Measurements from ENCODE around the gene KRTAP1-5. TPM values are rescaled to one million over a fixed set of nuclear protein-coding genes. Genes with fewer than 3 reads are reported as not detected.

Gene KRTAP1-5
- total and polyA plus RNA-seq, 2 experiments from 2014 or later, result 64.1 to 127 TPM

GRCh38 chr17:41029633-41030245 lies 2.7 kb upstream of the KRTAP1-5 start, which contains the start of gene KRTAP1-4:
Gene KRTAP1-4, minus strand, starts transcription at chr17:41030195. Its CDS starts 117 bp downstream, at chr17:41030078.
- Histone ChIP-seq H3K9me2 (ENCODE audit: insufficient read depth) (no peaks in the 10 kb centered on the region), H3K4me2 (ENCODE audit: unreplicated experiment) (no peak within 1 kb of the TSS), H3K27me3 (replicated peaks; ENCODE audit: insufficient read depth) (no peaks in the 10 kb centered on the region), H3K9me3 (ENCODE audit: low read depth) (no peaks in the 10 kb centered on the region), H3K4me3 (no peak within 1 kb of the TSS), H3K36me3 (ENCODE audit: low read depth) (no peaks in the 10 kb centered on the region), H2AFZ (no peak within 1 kb of the TSS), H4K20me1 (ENCODE audit: insufficient read depth) (no peaks in the 10 kb centered on the region), H3K27ac (no peak within 1 kb of the TSS), H3F3A (ENCODE audit: insufficient read depth) (peaks cover 24% of the 10 kb centered on the region), H3K4me1 (ENCODE audit: insufficient read depth) (peaks cover 23% of the 10 kb centered on the region), H3K9ac (no peak within 1 kb of the TSS), H3K79me2 (ENCODE audit: insufficient read depth) (no peaks in the 10 kb centered on the region)
- in situ Hi-C loops (cut with MboI), result no loop called here
- no peak for TF ChIP-seq EZH2phosphoT487 (IDR thresholded peaks at IDR 0.05; ENCODE audit: insufficient read depth, low read depth)
- no peak for TF ChIP-seq EZH2 (IDR thresholded peaks at IDR 0.05; ENCODE audit: insufficient read depth, poor library complexity, severe bottlenecking)
- no peak for DNase-seq
- 82% methylated on average over 12 of the region's 12 CpGs for WGBS, 2 experiments (ENCODE audit: low coverage in 1 of 2, low lambda C conversion rate in 2 of 2, missing lambda C conversion rate in 2 of 2)

- Histone ChIP-seq H3F3A (ENCODE audit: insufficient read depth) (peaks cover 24% of the 10 kb centered on the region), H3K27ac (no peak overlapping the region), H3K4me3 (no peak overlapping the region), H3K79me2 (ENCODE audit: insufficient read depth) (no peaks in the 10 kb centered on the region), H3K9ac (no peak overlapping the region), H2AFZ (no peak overlapping the region), H3K4me2 (ENCODE audit: unreplicated experiment) (no peak overlapping the region), H4K20me1 (ENCODE audit: insufficient read depth) (no peaks in the 10 kb centered on the region), H3K36me3 (ENCODE audit: low read depth) (no peaks in the 10 kb centered on the region), H3K27me3 (replicated peaks; ENCODE audit: insufficient read depth) (no peaks in the 10 kb centered on the region), H3K4me1 (ENCODE audit: insufficient read depth) (peaks cover 23% of the 10 kb centered on the region), H3K9me3 (ENCODE audit: low read depth) (no peaks in the 10 kb centered on the region), H3K9me2 (ENCODE audit: insufficient read depth) (no peaks in the 10 kb centered on the region)
- no peak for DNase-seq
- in situ Hi-C loops (cut with MboI), result no loop called here
- 69 to 85% methylated on average over 3 of the region's 3 CpGs for WGBS, 2 experiments (ENCODE audit: low coverage in 1 of 2, low lambda C conversion rate in 2 of 2, missing lambda C conversion rate in 2 of 2)
- TF ChIP-seq EZH2 (IDR thresholded peaks at IDR 0.05; ENCODE audit: insufficient read depth, poor library complexity, severe bottlenecking) (no peak), EZH2phosphoT487 (IDR thresholded peaks at IDR 0.05; ENCODE audit: insufficient read depth, low read depth) (no peak)
Measured at GRCh38 chr17:41024697-41025096, 2.3 kb downstream of the KRTAP1-5 start.

GRCh38 chr17:41020336-41020735 lies 6.7 kb downstream of the KRTAP1-5 start:
- no peaks in the 10 kb centered on the region for H4K20me1 ChIP-seq (ENCODE audit: insufficient read depth)
- H3K9me3 ChIP-seq (ENCODE audit: low read depth), result no peaks in the 10 kb centered on the region
- TF ChIP-seq EZH2phosphoT487 (IDR thresholded peaks at IDR 0.05; ENCODE audit: insufficient read depth, low read depth), result no peak
- no peak for TF ChIP-seq EZH2 (IDR thresholded peaks at IDR 0.05; ENCODE audit: insufficient read depth, poor library complexity, severe bottlenecking)
- no peak overlapping the region for H2AFZ ChIP-seq
- H3K4me1 ChIP-seq (ENCODE audit: insufficient read depth), result no peaks in the 10 kb centered on the region
- no peaks in the 10 kb centered on the region for H3K9me2 ChIP-seq (ENCODE audit: insufficient read depth)
- H3K79me2 ChIP-seq (ENCODE audit: insufficient read depth), result no peaks in the 10 kb centered on the region
- no peak overlapping the region for H3K27ac ChIP-seq
- H3K4me3 ChIP-seq, result no peak overlapping the region
- no peak for DNase-seq
- peaks cover 5% of the 10 kb centered on the region for H3F3A ChIP-seq (ENCODE audit: insufficient read depth)
- H3K27me3 ChIP-seq (replicated peaks; ENCODE audit: insufficient read depth), result no peaks in the 10 kb centered on the region
- no peaks in the 10 kb centered on the region for H3K36me3 ChIP-seq (ENCODE audit: low read depth)
- H3K4me2 ChIP-seq (ENCODE audit: unreplicated experiment), result no peak overlapping the region
- in situ Hi-C loops (cut with MboI), result no loop called here
- no peak overlapping the region for H3K9ac ChIP-seq

- no peak for TF ChIP-seq EZH2phosphoT487 (IDR thresholded peaks at IDR 0.05; ENCODE audit: insufficient read depth, low read depth)
- no peak for TF ChIP-seq EZH2 (IDR thresholded peaks at IDR 0.05; ENCODE audit: insufficient read depth, poor library complexity, severe bottlenecking)
- in situ Hi-C loops (cut with MboI), result no loop called here
Measured at GRCh38 chr17:41019415-41019814, 7.6 kb downstream of the KRTAP1-5 start.

More at GRCh38 chr17:41019415-41019814, 7.6 kb downstream of the KRTAP1-5 start:
- H3K9me2 ChIP-seq (ENCODE audit: insufficient read depth), result no peaks in the 10 kb centered on the region
- no peak overlapping the region for H3K4me3 ChIP-seq
- H4K20me1 ChIP-seq (ENCODE audit: insufficient read depth), result no peaks in the 10 kb centered on the region
- no peak overlapping the region for H2AFZ ChIP-seq
- no peaks in the 10 kb centered on the region for H3K27me3 ChIP-seq (replicated peaks; ENCODE audit: insufficient read depth)
- no peaks in the 10 kb centered on the region for H3K4me1 ChIP-seq (ENCODE audit: insufficient read depth)
- no peaks in the 10 kb centered on the region for H3K79me2 ChIP-seq (ENCODE audit: insufficient read depth)
- H3K9ac ChIP-seq, result no peak overlapping the region
- no peaks in the 10 kb centered on the region for H3K36me3 ChIP-seq (ENCODE audit: low read depth)
- WGBS, 2 experiments (ENCODE audit: low coverage in 1 of 2, low lambda C conversion rate in 2 of 2, missing lambda C conversion rate in 2 of 2), result 94 to 100% methylated on average over 3 of the region's 3 CpGs
- H3K9me3 ChIP-seq (ENCODE audit: low read depth), result no peaks in the 10 kb centered on the region
- no peak for DNase-seq
- H3K27ac ChIP-seq, result no peak overlapping the region
- H3K4me2 ChIP-seq (ENCODE audit: unreplicated experiment), result no peak overlapping the region
- H3F3A ChIP-seq (ENCODE audit: insufficient read depth), result peaks cover 4% of the 10 kb centered on the region; the same call in 1 of the 2 replicates
